Mesenchymal stem cell (in vitro differentiated cells and primary cell): Measurements from ENCODE around the gene TRAF7.

ENCODE experiments used
- DNase-seq: peaks from one replicate; pipeline ENCODE4 v3.0.0-alpha.2; 2013
- H2AFZ ChIP-seq: one replicate; pipeline ENCODE4 v1.6.1; 2013; ENCODE audit warnings: low read depth, mild to moderate bottlenecking, control low read depth, inconsistent platforms, low read length, moderate library complexity
- H2AK5ac ChIP-seq: 2 replicates; pipeline ENCODE4 v1.6.1; 2013; ENCODE audit warnings: low read length, moderate library complexity, mild to moderate bottlenecking, inconsistent platforms; ENCODE audit not compliant: severe bottlenecking
- H2BK120ac ChIP-seq: one replicate; pipeline ENCODE4 v1.6.1; 2013; ENCODE audit warnings: low read depth, mild to moderate bottlenecking, inconsistent platforms, low read length, moderate library complexity
- H2BK12ac ChIP-seq, 2 experiments: one replicate each; pipeline ENCODE4 v1.6.1; 2013; ENCODE audit warnings: inconsistent platforms in 2 of 2, low read length in 2 of 2, mild to moderate bottlenecking in 2 of 2, moderate library complexity in 2 of 2, control low read depth in 1 of 2
- H2BK15ac ChIP-seq: one replicate; pipeline ENCODE4 v1.6.1; 2013; ENCODE audit warnings: mild to moderate bottlenecking, low read depth, inconsistent platforms; ENCODE audit not compliant: poor library complexity, severe bottlenecking
- H2BK5ac ChIP-seq: 2 replicates; pipeline ENCODE4 v1.6.1; 2013; ENCODE audit warnings: low read depth, mild to moderate bottlenecking, low read length, control low read depth, inconsistent platforms; ENCODE audit not compliant: poor library complexity, severe bottlenecking
- H3K14ac ChIP-seq, 2 experiments: one replicate each; pipeline ENCODE4 v1.6.1; 2013; ENCODE audit warnings: inconsistent platforms in 2 of 2, low read length in 2 of 2, control low read depth in 1 of 2, mild to moderate bottlenecking in 1 of 2, moderate library complexity in 1 of 2
- H3K18ac ChIP-seq, 2 experiments: one replicate each; pipeline ENCODE4 v1.6.1; 2013; ENCODE audit warnings: inconsistent platforms in 2 of 2, low read length in 2 of 2, control low read depth in 1 of 2, low read depth in 1 of 2, mild to moderate bottlenecking in 1 of 2
- H3K23ac ChIP-seq, 2 experiments: one replicate each; pipeline ENCODE4 v1.6.1; 2013; ENCODE audit warnings: inconsistent platforms in 2 of 2, low read length in 2 of 2, mild to moderate bottlenecking in 2 of 2, moderate library complexity in 2 of 2, control low read depth in 1 of 2
- H3K27ac ChIP-seq: 2 replicates; pipeline ENCODE4 v1.5.1; 2013; ENCODE audit warnings: mild to moderate bottlenecking, moderate library complexity, low read length, control low read depth, inconsistent platforms; ENCODE audit not compliant: poor library complexity, severe bottlenecking
- H3K27me3 ChIP-seq, 2 experiments: 2 replicates each; pipeline versions ENCODE4 v1.6.1 to v1.7.0; 2013; ENCODE audit warnings: low read length in 2 of 2, mild to moderate bottlenecking in 2 of 2, moderate library complexity in 2 of 2, control low read depth in 1 of 2, inconsistent platforms in 1 of 2; ENCODE audit not compliant: control insufficient read depth in 1 of 2, insufficient read depth in 1 of 2
- H3K36me3 ChIP-seq, 2 experiments: 2 replicates each; pipeline versions ENCODE4 v1.6.1 to v1.7.0; 2013; ENCODE audit warnings: low read length in 2 of 2, control low read depth in 1 of 2, inconsistent platforms in 1 of 2, low read depth in 1 of 2, mild to moderate bottlenecking in 1 of 2; ENCODE audit not compliant: insufficient read depth in 2 of 2, control insufficient read depth in 1 of 2
- H3K4ac ChIP-seq, 2 experiments: one replicate each; pipeline ENCODE4 v1.6.1; 2013; ENCODE audit warnings: inconsistent platforms in 2 of 2, low read length in 2 of 2, mild to moderate bottlenecking in 2 of 2, moderate library complexity in 2 of 2, control low read depth in 1 of 2, low read depth in 1 of 2
- H3K4me1 ChIP-seq: 2 replicates; pipeline ENCODE4 v1.6.1; 2013; ENCODE audit warnings: low read depth, low read length, control low read depth; ENCODE audit not compliant: control insufficient read depth, insufficient read depth
- H3K4me2 ChIP-seq: 2 replicates; pipeline ENCODE4 v1.6.1; 2013; ENCODE audit warnings: low read length, mild to moderate bottlenecking, inconsistent platforms; ENCODE audit not compliant: poor library complexity, severe bottlenecking
- H3K4me3 ChIP-seq, 2 experiments: 2 replicates each; pipeline versions ENCODE4 v1.5.1 to v1.7.0; 2013; ENCODE audit warnings: low read length in 2 of 2, mild to moderate bottlenecking in 2 of 2, control low read depth in 1 of 2, low read depth in 1 of 2; ENCODE audit not compliant: insufficient read depth in 1 of 2
- H3K79me1 ChIP-seq: replicated peaks from 2 replicates; pipeline ENCODE4 v1.6.1; 2013; ENCODE audit warnings: mild to moderate bottlenecking, control low read depth, low read length, inconsistent platforms; ENCODE audit not compliant: poor library complexity, severe bottlenecking
- H3K9ac ChIP-seq: 2 replicates; pipeline ENCODE4 v1.7.0; 2013; ENCODE audit warnings: mild to moderate bottlenecking, low read length, moderate library complexity
- H3K9me3 ChIP-seq: 2 replicates; pipeline ENCODE4 v1.7.0; 2013; ENCODE audit warnings: mild to moderate bottlenecking, low read length; ENCODE audit not compliant: control insufficient read depth
- H4K8ac ChIP-seq: one replicate; pipeline ENCODE4 v1.6.1; 2013; ENCODE audit warnings: inconsistent platforms, mild to moderate bottlenecking, low read length, moderate library complexity
- H4K91ac ChIP-seq: one replicate; pipeline ENCODE4 v1.6.1; 2013; ENCODE audit warnings: mild to moderate bottlenecking, low read length, inconsistent platforms
- WGBS: methylation state at CpG from one replicate; pipeline ENCODE4 v1.1.7; 2013; ENCODE audit warnings: mixed read lengths; 5-methylcytosine and 5-hydroxymethylcytosine counted together

Gene TRAF7

GRCh38 chr16:2173916-2174315 is 18.3 kb downstream of the TRAF7 start:
- H3K27me3 ChIP-seq = no peaks in the 10 kb centered on the region
- H2BK15ac ChIP-seq = no peak overlapping the region
- no peak for DNase-seq
- no peak overlapping the region for H3K18ac ChIP-seq
- no peak overlapping the region for H2AK5ac ChIP-seq
- H2BK120ac ChIP-seq = no peak overlapping the region
- H3K14ac ChIP-seq = no peak overlapping the region
- no peak overlapping the region for H3K9ac ChIP-seq
- H2AFZ ChIP-seq = no peak overlapping the region
- WGBS = 96% methylated on average over 4 of the region's 4 CpGs
- H3K4ac ChIP-seq = no peak overlapping the region
- H3K4me2 ChIP-seq = no peak overlapping the region
- peaks cover 36% of the 10 kb centered on the region for H3K79me1 ChIP-seq
- no peak overlapping the region for H3K23ac ChIP-seq
- no peak overlapping the region for H2BK5ac ChIP-seq
- peaks cover 64 to 99% of the 10 kb centered on the region in 2 experiments for H3K36me3 ChIP-seq
- H4K91ac ChIP-seq = no peak overlapping the region
- H2BK12ac ChIP-seq = no peak overlapping the region
- no peak overlapping the region for H3K4me3 ChIP-seq
- no peak overlapping the region for H4K8ac ChIP-seq
- H3K27ac ChIP-seq = no peak overlapping the region
- H3K9me3 ChIP-seq = no peaks in the 10 kb centered on the region
- peaks cover 5% of the 10 kb centered on the region for H3K4me1 ChIP-seq

- Histone ChIP-seq H3K9ac (no peak overlapping the region), H3K79me1 (peaks cover 34% of the 10 kb centered on the region), H2AK5ac (no peak overlapping the region), H3K23ac (no peak overlapping the region), H2BK12ac (no peak overlapping the region), H3K14ac (no peak overlapping the region), H2BK15ac (no peak overlapping the region), H3K4ac (no peak overlapping the region), H3K27me3 (no peaks in the 10 kb centered on the region), H3K36me3 (peaks cover 58 to 99% of the 10 kb centered on the region in 2 experiments), H2AFZ (no peak overlapping the region), H2BK5ac (no peak overlapping the region), H3K4me1 (peaks cover 5% of the 10 kb centered on the region), H4K8ac (no peak overlapping the region), H4K91ac (no peak overlapping the region), H3K18ac (no peak overlapping the region), H2BK120ac (no peak overlapping the region), H3K4me3 (no peak overlapping the region), H3K4me2 (no peak overlapping the region), H3K9me3 (no peaks in the 10 kb centered on the region), H3K27ac (no peak overlapping the region)
- 96% methylated on average over 21 of the region's 21 CpGs for WGBS
- DNase-seq = no peak
These were observed 19.0 kb downstream of the TRAF7 start for GRCh38 chr16:2174396-2175131.

- H2BK15ac ChIP-seq = no peak overlapping the region
- H2BK120ac ChIP-seq = no peak overlapping the region
- H4K91ac ChIP-seq = no peak overlapping the region
- H3K23ac ChIP-seq = no peak overlapping the region
- no peak overlapping the region for H2BK5ac ChIP-seq
- no peak overlapping the region for H3K4ac ChIP-seq
- H3K9ac ChIP-seq = no peak overlapping the region
- H3K4me3 ChIP-seq = no peak overlapping the region
- no peaks in the 10 kb centered on the region for H3K4me1 ChIP-seq
- no peak overlapping the region for H2AK5ac ChIP-seq
- H3K18ac ChIP-seq = no peak overlapping the region
- no peak overlapping the region for H3K27ac ChIP-seq
- no peak overlapping the region for H3K14ac ChIP-seq
- no peaks in the 10 kb centered on the region for H3K27me3 ChIP-seq
- H4K8ac ChIP-seq = no peak overlapping the region
- peaks cover 25% of the 10 kb centered on the region for H3K79me1 ChIP-seq
- WGBS = 96% methylated on average over 10 of the region's 10 CpGs
- H3K36me3 ChIP-seq = peaks cover 55 to 99% of the 10 kb centered on the region in 2 experiments
- no peak overlapping the region for H2BK12ac ChIP-seq
- H3K9me3 ChIP-seq = no peaks in the 10 kb centered on the region
- H2AFZ ChIP-seq = no peak overlapping the region
- no peak overlapping the region for H3K4me2 ChIP-seq
- DNase-seq = no peak
These were observed 19.9 kb downstream of the TRAF7 start for GRCh38 chr16:2175454-2175853.

- H3K4me3 ChIP-seq = no peak overlapping the region
- no peak for DNase-seq
- no peak overlapping the region for H3K18ac ChIP-seq
- peaks cover 55 to 97% of the 10 kb centered on the region in 2 experiments for H3K36me3 ChIP-seq
- no peak overlapping the region for H2BK15ac ChIP-seq
- no peak overlapping the region for H3K4ac ChIP-seq
- H2BK12ac ChIP-seq = no peak overlapping the region
- no peak overlapping the region for H3K9ac ChIP-seq
- no peaks in the 10 kb centered on the region for H3K9me3 ChIP-seq
- H4K91ac ChIP-seq = no peak overlapping the region
- H2BK120ac ChIP-seq = no peak overlapping the region
- H3K4me2 ChIP-seq = no peak overlapping the region
- no peak overlapping the region for H2AK5ac ChIP-seq
- no peaks in the 10 kb centered on the region for H3K4me1 ChIP-seq
- no peak overlapping the region for H2BK5ac ChIP-seq
- WGBS = 97% methylated on average over 23 of the region's 23 CpGs
- H3K27me3 ChIP-seq = no peaks in the 10 kb centered on the region
- H3K27ac ChIP-seq = no peak overlapping the region
- H3K23ac ChIP-seq = no peak overlapping the region
- H4K8ac ChIP-seq = no peak overlapping the region
- H2AFZ ChIP-seq = no peak overlapping the region
- no peak overlapping the region for H3K14ac ChIP-seq
- H3K79me1 ChIP-seq = peaks cover 22% of the 10 kb centered on the region
These were observed 20.5 kb downstream of the TRAF7 start for GRCh38 chr16:2176047-2176446.
